ENCODE results near the gene MYO5A. TPM values are rescaled to one million over a fixed set of nuclear protein-coding genes. Genes with fewer than 3 reads are reported as not detected.

The MYO5A gene
- total RNA-seq, 1 donor from 2014 or later = 40.4 TPM

DNA sequence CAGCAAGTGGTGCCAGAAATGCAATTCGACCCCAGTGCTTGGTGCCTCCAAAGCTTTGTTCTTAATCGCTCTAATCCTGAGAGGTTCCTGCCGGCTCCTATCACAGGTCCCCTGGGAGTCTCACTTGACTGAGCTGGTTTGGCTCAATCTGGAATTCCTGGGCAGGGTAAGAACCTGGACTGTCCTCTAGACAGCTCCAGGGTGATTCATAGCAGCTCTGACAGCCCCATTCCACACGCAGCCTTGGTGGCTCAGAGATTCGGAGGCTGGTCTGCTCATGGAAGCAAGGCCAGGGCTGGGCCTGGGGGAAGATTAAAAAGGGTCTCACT is 271.0 kb downstream of the MYO5A start:
- peak; percentile 55 for DNase-seq (ENCODE audit: low spot score)

Other genes with a start within 250 kb of the MYO5A start
- 2.2 TPM for gene MYO5C, start 233.1 kb downstream of the MYO5A start, total RNA-seq (ENCODE audit: insufficient read depth, low replicate concordance)
- gene ARPP19, start 40.1 kb upstream of the MYO5A start, total RNA-seq (ENCODE audit: insufficient read depth, low replicate concordance) = 107 TPM
- gene ATOSA, start 150.5 kb upstream of the MYO5A start, total RNA-seq (ENCODE audit: insufficient read depth, low replicate concordance) = 21.7 TPM

Measured in umbilical cord (tissue), 2 donors.